Panc1 (cell line): ENCODE measurements around the gene TP63.

Source experiments
- POLR2AphosphoS5 ChIP-seq: IDR thresholded peaks from 2 replicates; pipeline ENCODE4 v1.6.1; 2012; ENCODE audit warnings: mild to moderate bottlenecking, low read depth, low read length, moderate library complexity
- SIN3A ChIP-seq: IDR thresholded peaks from 2 replicates; pipeline ENCODE4 v1.6.1; 2012; ENCODE audit warnings: low read depth, mild to moderate bottlenecking, low read length, moderate library complexity, borderline replicate concordance; ENCODE audit not compliant: insufficient read depth
- TCF7L2 ChIP-seq: IDR thresholded peaks from 2 replicates; pipeline ENCODE4 v1.6.1; 2011; ENCODE audit warnings: mild to moderate bottlenecking, low read depth, low read length, inconsistent platforms
- TF ChIP-seq, protein P1 (sequence below): fragments of 450-650 bp; IDR thresholded peaks from 2 replicates; pipeline ENCODE4 v1.5.1; 2017; ENCODE audit warnings: mild to moderate bottlenecking
- TF ChIP-seq, protein P2 (sequence below), 2 experiments: IDR thresholded peaks; 2 replicates each; pipeline ENCODE4 v1.6.1; 2011 to 2012; ENCODE audit warnings: low read depth in 2 of 2, control low read depth in 1 of 2, low read length in 1 of 2, mild to moderate bottlenecking in 1 of 2, moderate library complexity in 1 of 2; ENCODE audit not compliant: insufficient read depth in 1 of 2

DNA sequence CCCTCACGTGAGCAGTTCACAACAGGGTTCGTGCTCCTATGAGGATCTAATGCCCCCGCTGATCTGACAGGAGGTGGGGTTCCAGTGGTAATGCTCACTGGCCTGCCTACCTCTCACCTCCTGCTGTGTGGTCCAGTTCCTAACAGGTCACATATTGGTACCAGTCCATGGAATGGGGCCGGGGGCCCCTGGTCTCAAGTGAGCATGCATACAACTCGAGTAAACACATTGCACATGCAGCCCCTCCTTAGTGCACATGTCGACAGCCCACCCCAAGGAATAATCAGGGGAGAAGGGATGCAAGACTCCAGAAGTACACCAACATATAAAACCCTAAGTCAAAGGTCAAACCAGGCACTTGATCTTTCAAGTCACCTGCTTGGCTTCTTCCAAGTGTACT lies 127.0 kb downstream of the TP63 start:
- TF ChIP-seq SIN3A (no peak), POLR2AphosphoS5 (no peak), TCF7L2 (no peak)
- TF ChIP-seq, protein P1, sequence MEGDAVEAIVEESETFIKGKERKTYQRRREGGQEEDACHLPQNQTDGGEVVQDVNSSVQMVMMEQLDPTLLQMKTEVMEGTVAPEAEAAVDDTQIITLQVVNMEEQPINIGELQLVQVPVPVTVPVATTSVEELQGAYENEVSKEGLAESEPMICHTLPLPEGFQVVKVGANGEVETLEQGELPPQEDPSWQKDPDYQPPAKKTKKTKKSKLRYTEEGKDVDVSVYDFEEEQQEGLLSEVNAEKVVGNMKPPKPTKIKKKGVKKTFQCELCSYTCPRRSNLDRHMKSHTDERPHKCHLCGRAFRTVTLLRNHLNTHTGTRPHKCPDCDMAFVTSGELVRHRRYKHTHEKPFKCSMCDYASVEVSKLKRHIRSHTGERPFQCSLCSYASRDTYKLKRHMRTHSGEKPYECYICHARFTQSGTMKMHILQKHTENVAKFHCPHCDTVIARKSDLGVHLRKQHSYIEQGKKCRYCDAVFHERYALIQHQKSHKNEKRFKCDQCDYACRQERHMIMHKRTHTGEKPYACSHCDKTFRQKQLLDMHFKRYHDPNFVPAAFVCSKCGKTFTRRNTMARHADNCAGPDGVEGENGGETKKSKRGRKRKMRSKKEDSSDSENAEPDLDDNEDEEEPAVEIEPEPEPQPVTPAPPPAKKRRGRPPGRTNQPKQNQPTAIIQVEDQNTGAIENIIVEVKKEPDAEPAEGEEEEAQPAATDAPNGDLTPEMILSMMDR, result no peak
- TF ChIP-seq, protein P2, sequence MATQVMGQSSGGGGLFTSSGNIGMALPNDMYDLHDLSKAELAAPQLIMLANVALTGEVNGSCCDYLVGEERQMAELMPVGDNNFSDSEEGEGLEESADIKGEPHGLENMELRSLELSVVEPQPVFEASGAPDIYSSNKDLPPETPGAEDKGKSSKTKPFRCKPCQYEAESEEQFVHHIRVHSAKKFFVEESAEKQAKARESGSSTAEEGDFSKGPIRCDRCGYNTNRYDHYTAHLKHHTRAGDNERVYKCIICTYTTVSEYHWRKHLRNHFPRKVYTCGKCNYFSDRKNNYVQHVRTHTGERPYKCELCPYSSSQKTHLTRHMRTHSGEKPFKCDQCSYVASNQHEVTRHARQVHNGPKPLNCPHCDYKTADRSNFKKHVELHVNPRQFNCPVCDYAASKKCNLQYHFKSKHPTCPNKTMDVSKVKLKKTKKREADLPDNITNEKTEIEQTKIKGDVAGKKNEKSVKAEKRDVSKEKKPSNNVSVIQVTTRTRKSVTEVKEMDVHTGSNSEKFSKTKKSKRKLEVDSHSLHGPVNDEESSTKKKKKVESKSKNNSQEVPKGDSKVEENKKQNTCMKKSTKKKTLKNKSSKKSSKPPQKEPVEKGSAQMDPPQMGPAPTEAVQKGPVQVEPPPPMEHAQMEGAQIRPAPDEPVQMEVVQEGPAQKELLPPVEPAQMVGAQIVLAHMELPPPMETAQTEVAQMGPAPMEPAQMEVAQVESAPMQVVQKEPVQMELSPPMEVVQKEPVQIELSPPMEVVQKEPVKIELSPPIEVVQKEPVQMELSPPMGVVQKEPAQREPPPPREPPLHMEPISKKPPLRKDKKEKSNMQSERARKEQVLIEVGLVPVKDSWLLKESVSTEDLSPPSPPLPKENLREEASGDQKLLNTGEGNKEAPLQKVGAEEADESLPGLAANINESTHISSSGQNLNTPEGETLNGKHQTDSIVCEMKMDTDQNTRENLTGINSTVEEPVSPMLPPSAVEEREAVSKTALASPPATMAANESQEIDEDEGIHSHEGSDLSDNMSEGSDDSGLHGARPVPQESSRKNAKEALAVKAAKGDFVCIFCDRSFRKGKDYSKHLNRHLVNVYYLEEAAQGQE (IDR thresholded peaks at IDR 0.05; ENCODE audit: insufficient read depth in 1 of 2, low read depth in 2 of 2, low read length in 1 of 2), result no peak
